GM10847 (cell line): Measurements from ENCODE around the gene KLHL1.

Experiments used
- POLR2A ChIP-seq: IDR thresholded peaks from 2 replicates; pipeline ENCODE4 v1.6.1; 2011; ENCODE audit not compliant: insufficient read length; ENCODE audit errors: extremely low read depth

Gene KLHL1

GRCh38 chr13:69950160-69950559 is 158.1 kb downstream of the KLHL1 start:
- TF ChIP-seq POLR2A = no peak

- TF ChIP-seq POLR2A = no peak
Observed at GRCh38 chr13:69948016-69948415, 160.2 kb downstream of the KLHL1 start.

GRCh38 chr13:69947582-69947981 is 160.7 kb downstream of the KLHL1 start:
- TF ChIP-seq POLR2A = no peak

GRCh38 chr13:69946511-69946910 is 161.7 kb downstream of the KLHL1 start:
- no peak for TF ChIP-seq POLR2A

GRCh38 chr13:69935043-69935442 is 173.2 kb downstream of the KLHL1 start:
- TF ChIP-seq POLR2A = no peak

GRCh38 chr13:69928262-69928661 is 180.0 kb downstream of the KLHL1 start:
- TF ChIP-seq POLR2A = no peak

GRCh38 chr13:69921156-69921555 is 187.1 kb downstream of the KLHL1 start:
- TF ChIP-seq POLR2A = no peak

GRCh38 chr13:69912630-69913029 is 195.6 kb downstream of the KLHL1 start:
- no peak for TF ChIP-seq POLR2A

GRCh38 chr13:69910800-69911199 is 197.5 kb downstream of the KLHL1 start:
- TF ChIP-seq POLR2A = no peak

GRCh38 chr13:69904784-69905183 is 203.5 kb downstream of the KLHL1 start:
- no peak for TF ChIP-seq POLR2A

- no peak for TF ChIP-seq POLR2A
Observed at GRCh38 chr13:69903081-69903480, 205.2 kb downstream of the KLHL1 start.

- TF ChIP-seq POLR2A = no peak
Observed at GRCh38 chr13:69882451-69882850, 225.8 kb downstream of the KLHL1 start.

- TF ChIP-seq POLR2A = no peak
Observed at GRCh38 chr13:69879936-69880335, 228.3 kb downstream of the KLHL1 start.

- TF ChIP-seq POLR2A = no peak
Observed at GRCh38 chr13:69872321-69873047, 235.8 kb downstream of the KLHL1 start.

GRCh38 chr13:69866555-69866954 is 241.7 kb downstream of the KLHL1 start:
- TF ChIP-seq POLR2A = no peak

GRCh38 chr13:69857183-69857821 is 250.9 kb downstream of the KLHL1 start:
- TF ChIP-seq POLR2A = no peak

GRCh38 chr13:69856331-69856730 is 251.9 kb downstream of the KLHL1 start:
- no peak for TF ChIP-seq POLR2A
